ENCODE measurements around the gene TACC2. TPM values are rescaled to one million over a fixed set of nuclear protein-coding genes. Genes with fewer than 3 reads are reported as not detected.
A peak's percentile ranks its signal among the peaks of the same experiment; 100 is the strongest.

Gene TACC2
- total RNA-seq, 1 donor from 2014 or later, result 22.0 TPM

GRCh38 chr10:122265896-122266295 is 276.9 kb downstream of the TACC2 start:
- Histone ChIP-seq H3K27me3 (ENCODE audit: insufficient read depth, low read length) (no peaks in the 10 kb centered on the region), H3K4me1 (ENCODE audit: insufficient read depth, low read length) (peaks cover 9% of the 10 kb centered on the region), H3K4me3 (ENCODE audit: insufficient read depth, low read depth, low read length) (no peak overlapping the region), H3K9me3 (ENCODE audit: insufficient read depth, low read depth, low read length) (no peaks in the 10 kb centered on the region), H3K4me2 (ENCODE audit: low read length) (no peak overlapping the region), H3K79me2 (ENCODE audit: insufficient read depth, low read length) (no peaks in the 10 kb centered on the region), H2AFZ (ENCODE audit: low read depth, low read length) (no peak overlapping the region), H3K27ac (ENCODE audit: low read depth, low read length) (no peak overlapping the region), H3K36me3 (ENCODE audit: insufficient read depth, low read length) (peaks cover 5% of the 10 kb centered on the region), H4K20me1 (ENCODE audit: insufficient read depth, low read length) (peaks cover 3% of the 10 kb centered on the region), H3K9ac (ENCODE audit: low read length) (no peak overlapping the region)
- TF ChIP-seq EZH2 (IDR thresholded peaks at IDR 0.05; ENCODE audit: insufficient read depth, low read length), result no peak
- TF ChIP-seq CTCF (IDR thresholded peaks at IDR 0.05; ENCODE audit: insufficient read depth, low read depth, low read length), result no peak
- FAIRE-seq (no peak), DNase-seq (ENCODE audit: low read depth) (no peak)
- H3K27me3 Mint-ChIP-seq (ENCODE audit: low read depth, unreplicated experiment), result no peaks in the 10 kb centered on the region
- no peak overlapping the region for H3K27ac Mint-ChIP-seq (ENCODE audit: unreplicated experiment)
- H3K4me3 Mint-ChIP-seq (ENCODE audit: unreplicated experiment), result no peak overlapping the region
- peaks cover 4% of the 10 kb centered on the region for H3K36me3 Mint-ChIP-seq (ENCODE audit: low read depth, unreplicated experiment)
- peaks cover 22% of the 10 kb centered on the region for H3K4me1 Mint-ChIP-seq (ENCODE audit: low read depth, unreplicated experiment)
- H3K9me3 Mint-ChIP-seq (ENCODE audit: unreplicated experiment), result peaks cover 7% of the 10 kb centered on the region

- H3K36me3 ChIP-seq (ENCODE audit: insufficient read depth, low read length), result peaks cover 5% of the 10 kb centered on the region
- peaks cover 2% of the 10 kb centered on the region for H3K27me3 Mint-ChIP-seq (ENCODE audit: low read depth, unreplicated experiment)
- no peak for TF ChIP-seq EZH2 (IDR thresholded peaks at IDR 0.05; ENCODE audit: insufficient read depth, low read length)
- TF ChIP-seq CTCF (IDR thresholded peaks at IDR 0.05; ENCODE audit: insufficient read depth, low read depth, low read length), result peak; percentile 88
- H3K27me3 ChIP-seq (ENCODE audit: insufficient read depth, low read length), result no peaks in the 10 kb centered on the region
- no peak overlapping the region for H3K9ac ChIP-seq (ENCODE audit: low read length)
- H3K79me2 ChIP-seq (ENCODE audit: insufficient read depth, low read length), result no peaks in the 10 kb centered on the region
- peaks cover 2% of the 10 kb centered on the region for H3K36me3 Mint-ChIP-seq (ENCODE audit: low read depth, unreplicated experiment)
- no peak for DNase-seq (ENCODE audit: low read depth)
- peaks cover 21% of the 10 kb centered on the region for H3K4me1 Mint-ChIP-seq (ENCODE audit: low read depth, unreplicated experiment)
- no peak overlapping the region for H3K27ac ChIP-seq (ENCODE audit: low read depth, low read length)
- no peak for FAIRE-seq
- H3K9me3 Mint-ChIP-seq (ENCODE audit: unreplicated experiment), result peaks cover 1% of the 10 kb centered on the region
- H3K27ac Mint-ChIP-seq (ENCODE audit: unreplicated experiment), result no peak overlapping the region
- no peak overlapping the region for H2AFZ ChIP-seq (ENCODE audit: low read depth, low read length)
- H3K4me1 ChIP-seq (ENCODE audit: insufficient read depth, low read length), result peaks cover 9% of the 10 kb centered on the region
- H3K9me3 ChIP-seq (ENCODE audit: insufficient read depth, low read depth, low read length), result no peaks in the 10 kb centered on the region
- no peak overlapping the region for H3K4me3 ChIP-seq (ENCODE audit: insufficient read depth, low read depth, low read length)
- H4K20me1 ChIP-seq (ENCODE audit: insufficient read depth, low read length), result peaks cover 3% of the 10 kb centered on the region
- no peak overlapping the region for H3K4me3 Mint-ChIP-seq (ENCODE audit: unreplicated experiment)
- H3K4me2 ChIP-seq (ENCODE audit: low read length), result no peak overlapping the region
Measured at GRCh38 chr10:122267849-122268737, 279.1 kb downstream of the TACC2 start.

All from astrocyte (in vitro differentiated cells and primary cell).